ENCODE measurements around the gene ATP13A5. TPM values are rescaled to one million over a fixed set of nuclear protein-coding genes. Genes with fewer than 3 reads are reported as not detected.

The ATP13A5 gene
- total RNA-seq, 1 donor from 2014 or later, result not detected

GRCh38 chr3:193342551-193342950, 36.0 kb downstream of the ATP13A5 start:
- TF ChIP-seq CTCF (IDR thresholded peaks at IDR 0.05), result no peak
- no peak for DNase-seq (ENCODE audit: low spot score)
- H3K27ac Mint-ChIP-seq (ENCODE audit: unreplicated experiment), result no peak overlapping the region
- no peaks in the 10 kb centered on the region for H3K4me1 Mint-ChIP-seq (ENCODE audit: low read depth)
- peaks cover 10% of the 10 kb centered on the region for H3K27me3 Mint-ChIP-seq (ENCODE audit: low read depth)
- no peaks in the 10 kb centered on the region for H3K36me3 Mint-ChIP-seq (ENCODE audit: low read depth)
- peaks cover 2% of the 10 kb centered on the region for H3K9me3 Mint-ChIP-seq (ENCODE audit: low read depth)
- no peak overlapping the region for H3K4me3 Mint-ChIP-seq (ENCODE audit: unreplicated experiment)

GRCh38 chr3:193335031-193335430, 43.5 kb downstream of the ATP13A5 start:
- Mint-ChIP-seq H3K27ac (ENCODE audit: unreplicated experiment) (no peak overlapping the region), H3K4me1 (ENCODE audit: low read depth) (no peaks in the 10 kb centered on the region), H3K36me3 (ENCODE audit: low read depth) (no peaks in the 10 kb centered on the region), H3K9me3 (ENCODE audit: low read depth) (peaks cover 6% of the 10 kb centered on the region), H3K4me3 (ENCODE audit: unreplicated experiment) (no peak overlapping the region), H3K27me3 (ENCODE audit: low read depth) (no peaks in the 10 kb centered on the region)
- TF ChIP-seq CTCF (IDR thresholded peaks at IDR 0.05), result no peak
- DNase-seq (ENCODE audit: low spot score), result no peak

- Mint-ChIP-seq H3K4me3 (ENCODE audit: unreplicated experiment) (no peak overlapping the region), H3K36me3 (ENCODE audit: low read depth) (no peaks in the 10 kb centered on the region), H3K9me3 (ENCODE audit: low read depth) (peaks cover 8% of the 10 kb centered on the region), H3K4me1 (ENCODE audit: low read depth) (no peaks in the 10 kb centered on the region), H3K27me3 (ENCODE audit: low read depth) (no peaks in the 10 kb centered on the region), H3K27ac (ENCODE audit: unreplicated experiment) (no peak overlapping the region)
- no peak for TF ChIP-seq CTCF (IDR thresholded peaks at IDR 0.05)
- no peak for DNase-seq (ENCODE audit: low spot score)
Observed at GRCh38 chr3:193333229-193333628, 45.3 kb downstream of the ATP13A5 start.

GRCh38 chr3:193330555-193331204, 47.9 kb downstream of the ATP13A5 start:
- TF ChIP-seq CTCF (IDR thresholded peaks at IDR 0.05), result no peak
- H3K4me1 Mint-ChIP-seq (ENCODE audit: low read depth), result no peaks in the 10 kb centered on the region
- peaks cover 4% of the 10 kb centered on the region for H3K9me3 Mint-ChIP-seq (ENCODE audit: low read depth)
- no peak overlapping the region for H3K4me3 Mint-ChIP-seq (ENCODE audit: unreplicated experiment)
- H3K27me3 Mint-ChIP-seq (ENCODE audit: low read depth), result peaks cover 1% of the 10 kb centered on the region
- no peak for DNase-seq (ENCODE audit: low spot score)
- H3K27ac Mint-ChIP-seq (ENCODE audit: unreplicated experiment), result no peak overlapping the region
- no peaks in the 10 kb centered on the region for H3K36me3 Mint-ChIP-seq (ENCODE audit: low read depth)

- Mint-ChIP-seq H3K9me3 (ENCODE audit: low read depth) (no peaks in the 10 kb centered on the region), H3K4me3 (ENCODE audit: unreplicated experiment) (no peak overlapping the region), H3K36me3 (ENCODE audit: low read depth) (no peaks in the 10 kb centered on the region), H3K4me1 (ENCODE audit: low read depth) (no peaks in the 10 kb centered on the region), H3K27ac (ENCODE audit: unreplicated experiment) (no peak overlapping the region), H3K27me3 (ENCODE audit: low read depth) (peaks cover 6% of the 10 kb centered on the region)
- no peak for DNase-seq (ENCODE audit: low spot score)
- TF ChIP-seq CTCF (IDR thresholded peaks at IDR 0.05), result no peak
Observed at GRCh38 chr3:193317682-193318300, 60.8 kb downstream of the ATP13A5 start.

Measured in chondrocyte (in vitro differentiated cells).